ENCODE measurements around the gene MMP24. TPM values are rescaled to one million over a fixed set of nuclear protein-coding genes. Genes with fewer than 3 reads are reported as not detected.

Gene MMP24
- total RNA-seq, 1 experiment from 2014 or later, result 0.91 TPM

- ATAC-seq (no peak), DNase-seq (no peak)
- ChIA-PET CTCF (no interaction called here), POLR2A (ENCODE audit: unreplicated experiment) (no interaction called here)
- TF ChIP-seq, protein P1, sequence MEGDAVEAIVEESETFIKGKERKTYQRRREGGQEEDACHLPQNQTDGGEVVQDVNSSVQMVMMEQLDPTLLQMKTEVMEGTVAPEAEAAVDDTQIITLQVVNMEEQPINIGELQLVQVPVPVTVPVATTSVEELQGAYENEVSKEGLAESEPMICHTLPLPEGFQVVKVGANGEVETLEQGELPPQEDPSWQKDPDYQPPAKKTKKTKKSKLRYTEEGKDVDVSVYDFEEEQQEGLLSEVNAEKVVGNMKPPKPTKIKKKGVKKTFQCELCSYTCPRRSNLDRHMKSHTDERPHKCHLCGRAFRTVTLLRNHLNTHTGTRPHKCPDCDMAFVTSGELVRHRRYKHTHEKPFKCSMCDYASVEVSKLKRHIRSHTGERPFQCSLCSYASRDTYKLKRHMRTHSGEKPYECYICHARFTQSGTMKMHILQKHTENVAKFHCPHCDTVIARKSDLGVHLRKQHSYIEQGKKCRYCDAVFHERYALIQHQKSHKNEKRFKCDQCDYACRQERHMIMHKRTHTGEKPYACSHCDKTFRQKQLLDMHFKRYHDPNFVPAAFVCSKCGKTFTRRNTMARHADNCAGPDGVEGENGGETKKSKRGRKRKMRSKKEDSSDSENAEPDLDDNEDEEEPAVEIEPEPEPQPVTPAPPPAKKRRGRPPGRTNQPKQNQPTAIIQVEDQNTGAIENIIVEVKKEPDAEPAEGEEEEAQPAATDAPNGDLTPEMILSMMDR (conservative IDR thresholded peaks at IDR 0.05; ENCODE audit: low read depth, low read length), result no peak
- no peak for TF ChIP-seq EZH2phosphoT487 (IDR thresholded peaks at IDR 0.05; ENCODE audit: borderline replicate concordance, low read length)
- no peak for TF ChIP-seq EZH2 (IDR thresholded peaks at IDR 0.05; ENCODE audit: low read length, unreplicated experiment)
- no TSS peak for BruUV-seq (replicated peaks)
- no peak overlapping the region for H3K9ac ChIP-seq (ENCODE audit: low read length)
- no peaks in the 10 kb centered on the region for H3K9me3 ChIP-seq (ENCODE audit: low read length)
- no peak overlapping the region for H3K27ac ChIP-seq (ENCODE audit: low read length)
- intact Hi-C loops (cut with micrococcal nuclease), result no loop called here
- H3F3A ChIP-seq (ENCODE audit: low read length, unreplicated experiment), result no peaks in the 10 kb centered on the region
- H2AFZ ChIP-seq (ENCODE audit: low read length), result no peak overlapping the region
- H3K9me2 ChIP-seq (replicated peaks; ENCODE audit: low read length), result no peaks in the 10 kb centered on the region
- no peaks in the 10 kb centered on the region for H3K79me2 ChIP-seq (ENCODE audit: low read length)
- H3K4me1 ChIP-seq (ENCODE audit: insufficient read depth, low read length), result peaks cover 9% of the 10 kb centered on the region
- no peaks in the 10 kb centered on the region for H3K36me3 ChIP-seq (ENCODE audit: low read depth, low read length)
- H3K4me3 ChIP-seq (ENCODE audit: low read length), result no peak overlapping the region
- H3K4me2 ChIP-seq (ENCODE audit: low read length), result no peak overlapping the region
- no peaks in the 10 kb centered on the region for H3K27me3 ChIP-seq (ENCODE audit: low read length)
- no peaks in the 10 kb centered on the region for H4K20me1 ChIP-seq (ENCODE audit: low read length)
These were observed 69.2 kb downstream of the MMP24 start for GRCh38 chr20:35295674-35296073.

DNA sequence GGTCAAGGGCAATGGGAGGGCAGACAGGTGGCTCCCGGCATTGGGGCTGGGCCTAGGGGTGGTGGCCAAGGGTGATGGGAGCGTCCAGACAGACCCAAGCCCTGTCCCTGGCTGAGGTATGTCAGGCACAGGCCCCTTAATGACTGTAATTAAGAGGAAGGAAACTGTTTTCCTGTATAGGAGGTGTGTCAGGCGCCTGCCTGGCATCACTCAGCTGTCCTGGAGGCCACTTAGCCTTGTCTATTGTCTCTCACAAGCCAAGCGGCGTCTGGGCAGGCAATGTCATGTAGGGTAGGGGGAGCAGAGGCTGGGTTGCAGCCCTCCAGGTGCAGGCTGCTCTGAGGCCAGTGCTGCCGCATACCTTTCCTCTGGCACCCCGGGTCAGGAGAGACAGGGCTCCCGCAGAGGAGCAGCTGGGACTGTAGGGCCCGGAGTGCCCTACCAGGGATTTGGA, 69.6 kb downstream of the MMP24 start:
- intact Hi-C loops (cut with micrococcal nuclease), result no loop called here

DNA sequence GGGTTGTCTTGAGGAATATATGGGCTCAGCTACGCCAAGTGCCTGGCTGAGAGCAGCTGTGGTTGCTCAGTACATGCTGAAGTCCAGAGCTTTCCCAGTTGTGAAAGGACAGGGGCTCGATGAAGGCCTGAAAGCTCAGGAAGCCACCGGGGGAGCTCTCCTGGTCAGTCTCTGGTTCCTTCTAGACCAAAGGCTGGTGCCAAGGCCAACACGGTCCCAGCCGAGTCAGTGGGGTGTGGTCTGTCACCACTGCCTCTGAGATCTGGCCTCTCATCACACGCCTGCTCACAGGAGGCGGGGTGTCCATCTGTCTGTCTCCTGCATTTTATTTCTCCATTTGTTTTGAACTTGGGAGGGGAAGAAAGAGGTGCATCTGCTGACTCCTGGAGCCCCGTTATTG, 70.7 kb downstream of the MMP24 start:
- no peaks in the 10 kb centered on the region for H3K36me3 ChIP-seq (ENCODE audit: low read depth, low read length)
- no peak overlapping the region for H3K4me3 ChIP-seq (ENCODE audit: low read length)
- intact Hi-C loops (cut with micrococcal nuclease), result no loop called here
- H3K9ac ChIP-seq (ENCODE audit: low read length), result no peak overlapping the region
- no peaks in the 10 kb centered on the region for H3F3A ChIP-seq (ENCODE audit: low read length, unreplicated experiment)
- H4K20me1 ChIP-seq (ENCODE audit: low read length), result no peaks in the 10 kb centered on the region
- no peaks in the 10 kb centered on the region for H3K9me2 ChIP-seq (replicated peaks; ENCODE audit: low read length)
- H3K4me1 ChIP-seq (ENCODE audit: insufficient read depth, low read length), result peaks cover 19% of the 10 kb centered on the region
- no peaks in the 10 kb centered on the region for H3K79me2 ChIP-seq (ENCODE audit: low read length)
- TF ChIP-seq, protein P1 (conservative IDR thresholded peaks at IDR 0.05; ENCODE audit: low read depth, low read length), result peak; percentile 44; the same call in 1 of the 2 replicates
- no peak for TF ChIP-seq EZH2phosphoT487 (IDR thresholded peaks at IDR 0.05; ENCODE audit: borderline replicate concordance, low read length)
- ChIA-PET CTCF (interaction anchor here (0.5 to 1.0 kb wide), 4 partner anchors 135 to 391 kb away, joined by 3 to 8 read pairs (median 6); no protein-coding TSS in a partner anchor), POLR2A (ENCODE audit: unreplicated experiment) (no interaction called here)
- DNase-seq (peak; percentile 56), ATAC-seq (peak; percentile 78)
- H2AFZ ChIP-seq (ENCODE audit: low read length), result no peak overlapping the region
- H3K27me3 ChIP-seq (ENCODE audit: low read length), result no peaks in the 10 kb centered on the region
- no TSS peak for BruUV-seq (replicated peaks)
- no peak overlapping the region for H3K4me2 ChIP-seq (ENCODE audit: low read length)
- H3K27ac ChIP-seq (ENCODE audit: low read length), result no peak overlapping the region
- no peaks in the 10 kb centered on the region for H3K9me3 ChIP-seq (ENCODE audit: low read length)

More for the DNA sequence above, 69.6 kb downstream of the MMP24 start:
- Histone ChIP-seq H3K36me3 (ENCODE audit: low read depth, low read length) (no peaks in the 10 kb centered on the region), H3K27me3 (ENCODE audit: low read length) (no peaks in the 10 kb centered on the region), H2AFZ (ENCODE audit: low read length) (no peak overlapping the region), H3K9ac (ENCODE audit: low read length) (no peak overlapping the region), H3K9me3 (ENCODE audit: low read length) (no peaks in the 10 kb centered on the region), H3K4me2 (ENCODE audit: low read length) (no peak overlapping the region), H3K9me2 (replicated peaks; ENCODE audit: low read length) (no peaks in the 10 kb centered on the region), H3K79me2 (ENCODE audit: low read length) (no peaks in the 10 kb centered on the region), H3K4me3 (ENCODE audit: low read length) (no peak overlapping the region), H3K27ac (ENCODE audit: low read length) (no peak overlapping the region), H3F3A (ENCODE audit: low read length, unreplicated experiment) (no peaks in the 10 kb centered on the region), H3K4me1 (ENCODE audit: insufficient read depth, low read length) (peaks cover 9% of the 10 kb centered on the region), H4K20me1 (ENCODE audit: low read length) (no peaks in the 10 kb centered on the region)
- POLR2A ChIA-PET (ENCODE audit: unreplicated experiment), result no interaction called here
- ATAC-seq (no peak), DNase-seq (no peak)
- CTCF ChIA-PET, result no interaction called here
- no TSS peak for BruUV-seq (replicated peaks)
- TF ChIP-seq, protein P1 (conservative IDR thresholded peaks at IDR 0.05; ENCODE audit: low read depth, low read length), result no peak
- TF ChIP-seq EZH2phosphoT487 (IDR thresholded peaks at IDR 0.05; ENCODE audit: borderline replicate concordance, low read length) (no peak), EZH2 (IDR thresholded peaks at IDR 0.05; ENCODE audit: low read length, unreplicated experiment) (no peak)

All from PC-3 (cell line).